Measurements from ENCODE around the gene MTUS2. TPM values are rescaled to one million over a fixed set of nuclear protein-coding genes. Genes with fewer than 3 reads are reported as not detected.

Gene MTUS2
- total RNA-seq, 4 donors from 2014 or later: 0.26 to 0.72 (median 0.38) TPM; not detected in 1

DNA sequence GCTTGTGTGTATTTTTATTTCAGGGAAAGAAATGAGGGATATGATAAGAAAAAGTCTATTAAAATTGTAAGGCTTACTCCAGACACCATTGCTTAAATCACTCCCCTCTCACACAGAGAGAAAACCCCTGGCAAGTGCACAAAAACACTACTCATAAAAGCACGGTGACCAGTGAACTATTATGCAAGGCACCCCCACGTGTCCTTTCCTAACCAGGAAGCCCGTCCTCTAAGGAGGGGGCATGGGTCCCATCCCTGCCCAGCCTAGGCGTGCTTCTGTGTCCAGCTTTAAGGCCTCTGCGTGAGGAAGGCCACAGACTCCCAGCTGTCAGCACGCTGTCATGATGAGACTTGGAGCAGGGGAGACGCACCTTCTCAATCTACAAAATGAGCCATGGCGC is 691.8 kb downstream of the MTUS2 start:
- Histone ChIP-seq H3K36me3 (peaks cover 54% of the 10 kb centered on the region), H3K4me1 (peaks cover 15% of the 10 kb centered on the region), H3K9me3 (no peaks in the 10 kb centered on the region), H3K4me3 (no peak overlapping the region), H3K27me3 (no peaks in the 10 kb centered on the region), H3K27ac (no peak overlapping the region)
- peak in 1 of 2 donors; percentile 82 for DNase-seq (ENCODE audit: low spot score in 2 of 2)
- TF ChIP-seq POLR2A (IDR thresholded peaks at IDR 0.05) (no peak), POLR2AphosphoS5 (IDR thresholded peaks at IDR 0.05) (no peak), EP300 (IDR thresholded peaks at IDR 0.05) (no peak)
- TF ChIP-seq, protein P1, sequence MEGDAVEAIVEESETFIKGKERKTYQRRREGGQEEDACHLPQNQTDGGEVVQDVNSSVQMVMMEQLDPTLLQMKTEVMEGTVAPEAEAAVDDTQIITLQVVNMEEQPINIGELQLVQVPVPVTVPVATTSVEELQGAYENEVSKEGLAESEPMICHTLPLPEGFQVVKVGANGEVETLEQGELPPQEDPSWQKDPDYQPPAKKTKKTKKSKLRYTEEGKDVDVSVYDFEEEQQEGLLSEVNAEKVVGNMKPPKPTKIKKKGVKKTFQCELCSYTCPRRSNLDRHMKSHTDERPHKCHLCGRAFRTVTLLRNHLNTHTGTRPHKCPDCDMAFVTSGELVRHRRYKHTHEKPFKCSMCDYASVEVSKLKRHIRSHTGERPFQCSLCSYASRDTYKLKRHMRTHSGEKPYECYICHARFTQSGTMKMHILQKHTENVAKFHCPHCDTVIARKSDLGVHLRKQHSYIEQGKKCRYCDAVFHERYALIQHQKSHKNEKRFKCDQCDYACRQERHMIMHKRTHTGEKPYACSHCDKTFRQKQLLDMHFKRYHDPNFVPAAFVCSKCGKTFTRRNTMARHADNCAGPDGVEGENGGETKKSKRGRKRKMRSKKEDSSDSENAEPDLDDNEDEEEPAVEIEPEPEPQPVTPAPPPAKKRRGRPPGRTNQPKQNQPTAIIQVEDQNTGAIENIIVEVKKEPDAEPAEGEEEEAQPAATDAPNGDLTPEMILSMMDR (IDR thresholded peaks at IDR 0.05): no peak
- 74% methylated on average over 8 of the region's 8 CpGs for WGBS

DNA sequence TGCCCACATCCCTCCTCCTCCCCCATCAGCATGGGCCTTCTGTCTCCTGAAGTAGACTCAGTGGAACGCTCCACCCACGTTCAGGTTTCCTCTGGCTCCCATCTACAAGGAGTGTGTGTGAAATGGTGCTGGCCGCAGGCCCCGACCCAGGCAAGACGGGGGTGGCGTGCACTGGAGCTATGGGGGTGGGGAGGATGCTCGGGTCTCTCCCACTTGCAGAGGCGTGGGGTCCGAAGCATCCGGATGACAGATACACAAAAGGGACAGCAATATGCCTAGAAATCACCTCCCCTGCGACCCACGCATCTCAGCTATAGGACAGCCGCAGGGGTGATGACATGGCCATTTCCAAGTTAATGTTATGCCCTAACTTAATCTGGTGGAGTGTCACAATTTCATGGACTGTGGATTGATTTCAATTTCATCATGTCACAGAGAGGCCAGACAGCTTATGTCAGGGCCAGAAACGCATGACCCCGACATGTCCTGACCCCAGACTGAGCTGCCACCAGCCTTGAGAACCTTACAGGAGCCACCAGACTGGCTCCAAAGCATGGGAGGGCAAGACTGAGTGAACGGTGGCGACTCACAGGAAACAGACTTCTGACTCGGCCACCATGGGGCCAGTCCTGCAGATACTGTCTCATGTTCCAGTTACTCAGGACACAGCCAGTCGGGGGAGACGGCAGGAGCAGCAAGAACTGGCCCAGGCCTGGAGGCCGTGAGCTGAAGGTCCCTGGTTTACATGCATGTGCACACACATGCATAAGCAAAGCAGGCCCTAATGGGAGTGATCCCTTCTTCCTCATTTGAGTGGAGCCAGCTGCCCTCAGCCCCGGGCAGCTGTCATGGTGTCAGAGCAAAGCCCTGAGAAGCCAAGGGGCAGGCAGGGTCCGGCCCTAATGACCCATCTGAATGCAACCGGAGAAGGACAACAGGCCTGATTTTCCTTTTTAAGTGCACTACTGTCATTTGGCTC is 693.2 kb downstream of the MTUS2 start:
- no peak overlapping the region for H3K27ac ChIP-seq
- no peak for DNase-seq (ENCODE audit: low spot score in 2 of 2)
- H3K36me3 ChIP-seq: peaks cover 67% of the 10 kb centered on the region
- H3K27me3 ChIP-seq: no peaks in the 10 kb centered on the region
- no peaks in the 10 kb centered on the region for H3K9me3 ChIP-seq
- 92% methylated on average over 21 of the region's 24 CpGs for WGBS
- H3K4me3 ChIP-seq: no peak overlapping the region
- peaks cover 5% of the 10 kb centered on the region for H3K4me1 ChIP-seq
- TF ChIP-seq EP300 (IDR thresholded peaks at IDR 0.05) (no peak), POLR2AphosphoS5 (IDR thresholded peaks at IDR 0.05) (no peak), POLR2A (IDR thresholded peaks at IDR 0.05) (no peak)
- TF ChIP-seq, protein P1 (IDR thresholded peaks at IDR 0.05): no peak

DNA sequence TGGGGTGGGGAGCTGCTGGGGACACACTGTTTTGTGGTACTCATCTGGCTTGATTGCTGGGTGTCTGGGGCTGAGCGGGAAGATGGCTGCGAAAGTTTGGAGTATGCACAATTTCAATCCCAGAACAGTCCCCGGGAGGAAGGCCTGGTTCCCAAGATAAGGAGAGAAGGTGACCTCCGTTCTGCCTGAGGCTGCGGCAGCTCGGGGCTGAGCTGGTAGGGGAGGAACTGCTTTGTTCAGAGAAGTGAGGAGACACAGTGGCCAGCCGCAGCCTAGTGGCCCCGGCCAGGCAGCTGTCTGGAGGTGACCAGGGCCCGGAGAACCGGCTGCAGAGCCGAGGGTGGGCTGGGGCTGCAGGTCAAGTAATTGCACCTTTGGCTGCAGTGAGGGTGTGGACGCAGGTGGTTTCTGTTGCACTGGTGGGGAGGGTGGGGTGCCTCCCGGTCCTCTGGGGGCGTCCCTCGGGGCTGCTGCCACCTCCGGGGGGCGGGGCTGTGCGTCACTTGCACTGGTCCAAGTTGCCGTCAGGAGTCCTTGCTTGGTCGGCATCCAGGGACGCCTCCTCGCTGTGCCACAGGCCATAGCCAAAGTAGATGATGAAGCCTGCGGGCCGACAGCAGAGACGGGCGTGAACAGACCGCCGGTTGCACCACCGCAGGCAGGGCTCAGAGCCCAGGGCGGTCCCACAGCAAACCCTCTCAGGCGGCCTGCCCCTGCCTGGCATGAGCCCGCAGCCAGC is 694.0 kb downstream of the MTUS2 start:
- H3K36me3 ChIP-seq: peaks cover 76% of the 10 kb centered on the region

DNA sequence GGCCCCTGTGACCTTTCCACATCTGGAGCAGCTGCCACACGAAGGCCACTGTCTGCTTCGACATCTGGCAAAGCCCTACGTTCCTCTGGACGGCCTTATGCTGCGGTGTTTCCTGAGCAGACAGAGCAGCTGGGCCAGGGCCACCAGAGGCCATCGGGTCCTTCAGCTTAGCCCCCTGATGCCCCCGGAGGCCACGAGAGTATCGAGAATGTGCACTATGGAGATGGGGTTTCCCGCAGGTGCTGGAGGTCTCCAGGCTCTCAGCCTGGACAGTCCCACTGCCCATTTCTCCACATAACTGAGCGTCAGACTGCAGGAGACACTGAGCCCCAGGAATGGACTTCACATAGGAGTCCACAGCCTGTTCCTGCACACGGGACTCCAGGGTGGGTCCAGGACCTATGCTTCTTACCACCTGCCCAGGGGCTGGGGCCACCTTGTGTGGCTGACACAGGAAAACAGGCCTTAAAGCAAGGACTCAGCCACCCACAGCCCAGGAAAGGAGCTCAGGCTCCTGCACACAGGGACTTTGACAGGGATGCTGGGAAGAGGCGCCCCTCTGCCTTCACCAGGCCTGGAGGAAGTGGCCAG is 694.7 kb downstream of the MTUS2 start:
- Histone ChIP-seq H3K36me3 (peaks cover 79% of the 10 kb centered on the region), H3K4me1 (no peaks in the 10 kb centered on the region), H3K27ac (no peak overlapping the region), H3K9me3 (no peaks in the 10 kb centered on the region), H3K27me3 (no peaks in the 10 kb centered on the region), H3K4me3 (no peak overlapping the region)
- no peak for DNase-seq (ENCODE audit: low spot score in 2 of 2)
- TF ChIP-seq POLR2AphosphoS5 (IDR thresholded peaks at IDR 0.05) (no peak), EP300 (IDR thresholded peaks at IDR 0.05) (no peak), POLR2A (IDR thresholded peaks at IDR 0.05) (no peak)
- TF ChIP-seq, protein P1 (IDR thresholded peaks at IDR 0.05): no peak
- 51% methylated on average over 4 of the region's 13 CpGs for WGBS

More for the DNA sequence above, 694.0 kb downstream of the MTUS2 start:
- H3K27ac ChIP-seq: no peak overlapping the region
- H3K27me3 ChIP-seq: no peaks in the 10 kb centered on the region
- WGBS: 85% methylated on average over 8 of the region's 32 CpGs
- H3K4me1 ChIP-seq: no peaks in the 10 kb centered on the region
- TF ChIP-seq POLR2A (IDR thresholded peaks at IDR 0.05): no peak
- TF ChIP-seq EP300 (IDR thresholded peaks at IDR 0.05): no peak
- DNase-seq (ENCODE audit: low spot score in 2 of 2): peak in 1 of 2 donors; percentile 79
- H3K4me3 ChIP-seq: no peak overlapping the region
- no peaks in the 10 kb centered on the region for H3K9me3 ChIP-seq

- TF ChIP-seq, protein P1 (IDR thresholded peaks at IDR 0.05): no peak
- TF ChIP-seq POLR2A (IDR thresholded peaks at IDR 0.05) (no peak), EP300 (IDR thresholded peaks at IDR 0.05) (no peak), POLR2AphosphoS5 (IDR thresholded peaks at IDR 0.05) (no peak)
- no peaks in the 10 kb centered on the region for H3K4me1 ChIP-seq
- peaks cover 83% of the 10 kb centered on the region for H3K36me3 ChIP-seq
- no peaks in the 10 kb centered on the region for H3K9me3 ChIP-seq
- no peak overlapping the region for H3K4me3 ChIP-seq
- H3K27me3 ChIP-seq: no peaks in the 10 kb centered on the region
- no peak overlapping the region for H3K27ac ChIP-seq
- no CpG with 5 or more reads among the region's 7 CpGs for WGBS
- no peak for DNase-seq (ENCODE audit: low spot score in 2 of 2)
These were observed 695.2 kb downstream of the MTUS2 start for GRCh38 chr13:29515372-29515771.

All from suprapubic skin (tissue), 4 donors.